ENCODE measurements around the gene UAP1L1. TPM values are rescaled to one million over a fixed set of nuclear protein-coding genes. Genes with fewer than 3 reads are reported as not detected.
A peak's percentile ranks its signal among the peaks of the same experiment; 100 is the strongest.

UAP1L1 gene
- total RNA-seq, 1 experiment from 2014 or later: 24.6 TPM

DNA sequence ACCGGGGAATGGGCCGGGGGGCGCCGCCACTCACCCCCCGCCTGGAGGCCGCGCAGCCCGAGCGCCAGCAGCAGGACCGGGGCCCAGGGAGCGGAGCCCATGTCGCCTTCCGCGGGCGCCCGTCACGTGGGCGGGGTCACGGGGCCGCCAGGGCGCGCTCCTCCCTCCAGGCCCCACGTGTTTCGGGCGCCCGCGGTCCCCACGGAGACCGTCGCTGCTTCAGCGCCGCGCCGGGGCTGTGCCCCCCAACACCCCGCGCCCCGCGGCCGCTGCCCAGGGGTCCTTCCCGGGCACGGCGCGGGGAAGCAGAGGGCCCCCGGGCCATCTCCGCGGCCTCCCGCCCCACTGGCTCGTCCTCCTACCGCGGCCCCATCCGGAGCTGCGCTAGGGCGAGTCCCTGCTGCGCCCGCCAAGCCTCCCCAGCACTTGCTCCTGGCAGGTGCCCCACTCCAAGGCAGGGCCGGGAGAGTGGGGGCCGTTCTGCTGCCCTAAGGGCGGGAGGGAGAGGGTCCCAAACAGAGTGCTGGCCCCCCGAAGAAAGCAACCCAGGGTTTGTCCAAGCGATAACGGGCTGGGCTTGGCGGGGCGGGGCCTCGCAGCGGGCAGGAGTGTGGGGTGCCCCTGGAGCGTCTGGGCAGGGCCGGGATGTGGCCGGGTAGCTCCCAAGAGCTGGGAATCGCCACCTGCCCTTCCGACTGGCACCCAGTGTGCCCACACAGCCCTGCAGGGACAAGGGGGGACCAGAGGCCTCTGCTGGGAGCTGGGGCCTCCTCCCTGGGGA lies 37.5 kb downstream of the UAP1L1 start, which contains the start of gene DPP7:
TSS of gene DPP7 (minus strand) at position 121 of the 781 bp plus-strand sequence. CDS start at position 101, 20 bp downstream.
- no peaks in the 10 kb centered on the region for H3K27me3 ChIP-seq (replicated peaks; ENCODE audit: control insufficient read depth, insufficient read depth, low read length)
- intact Hi-C loops (cut with micrococcal nuclease; ENCODE audit: unreplicated experiment): no loop called here
- TF ChIP-seq, protein P1, sequence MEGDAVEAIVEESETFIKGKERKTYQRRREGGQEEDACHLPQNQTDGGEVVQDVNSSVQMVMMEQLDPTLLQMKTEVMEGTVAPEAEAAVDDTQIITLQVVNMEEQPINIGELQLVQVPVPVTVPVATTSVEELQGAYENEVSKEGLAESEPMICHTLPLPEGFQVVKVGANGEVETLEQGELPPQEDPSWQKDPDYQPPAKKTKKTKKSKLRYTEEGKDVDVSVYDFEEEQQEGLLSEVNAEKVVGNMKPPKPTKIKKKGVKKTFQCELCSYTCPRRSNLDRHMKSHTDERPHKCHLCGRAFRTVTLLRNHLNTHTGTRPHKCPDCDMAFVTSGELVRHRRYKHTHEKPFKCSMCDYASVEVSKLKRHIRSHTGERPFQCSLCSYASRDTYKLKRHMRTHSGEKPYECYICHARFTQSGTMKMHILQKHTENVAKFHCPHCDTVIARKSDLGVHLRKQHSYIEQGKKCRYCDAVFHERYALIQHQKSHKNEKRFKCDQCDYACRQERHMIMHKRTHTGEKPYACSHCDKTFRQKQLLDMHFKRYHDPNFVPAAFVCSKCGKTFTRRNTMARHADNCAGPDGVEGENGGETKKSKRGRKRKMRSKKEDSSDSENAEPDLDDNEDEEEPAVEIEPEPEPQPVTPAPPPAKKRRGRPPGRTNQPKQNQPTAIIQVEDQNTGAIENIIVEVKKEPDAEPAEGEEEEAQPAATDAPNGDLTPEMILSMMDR (IDR thresholded peaks at IDR 0.05; ENCODE audit: insufficient read depth in 1 of 2, low read depth in 1 of 2, low read length in 1 of 2, severe bottlenecking in 1 of 2, unreplicated experiment in 1 of 2): no peak
- H3K36me3 ChIP-seq (ENCODE audit: control insufficient read depth, insufficient read depth, low read length): no peaks in the 10 kb centered on the region
- ChIA-PET CTCF (interaction anchor here (0.8 to 1.2 kb wide), 2 partner anchors 122 to 172 kb away, joined by 4 to 5 read pairs; no protein-coding TSS in a partner anchor), POLR2A (interaction anchor here (0.5 kb wide), 1 partner anchor 126 kb away, joined by 3 read pairs; the partner anchor contains the start of gene TUBB4B)
- Mint-ChIP-seq H3K4me3 (ENCODE audit: unreplicated experiment) (peak within 1 kb of the TSS; percentile 66), H3K36me3 (ENCODE audit: insufficient read depth, unreplicated experiment) (peaks cover 11% of the 10 kb centered on the region), H3K27ac (ENCODE audit: unreplicated experiment) (peak within 1 kb of the TSS; percentile 64), H3K9me3 (ENCODE audit: unreplicated experiment) (no peaks in the 10 kb centered on the region), H3K4me1 (ENCODE audit: low read depth, unreplicated experiment) (peaks cover 17% of the 10 kb centered on the region), H3K27me3 (ENCODE audit: insufficient read depth, unreplicated experiment) (no peaks in the 10 kb centered on the region)
- H3K9me3 ChIP-seq: no peaks in the 10 kb centered on the region
- no TSS peak for BruUV-seq (replicated peaks)
- peak within 1 kb of the TSS; percentile 70 for H3K4me3 ChIP-seq (ENCODE audit: low read depth, low read length)
- H3K4me1 ChIP-seq: peaks cover 29% of the 10 kb centered on the region
- peak; percentile 57 to 76 for DNase-seq

- H3K9me3 Mint-ChIP-seq (ENCODE audit: unreplicated experiment): no peaks in the 10 kb centered on the region
- Histone ChIP-seq H3K4me3 (ENCODE audit: low read depth, low read length) (peak overlapping the region; percentile 70), H3K4me1 (peaks cover 29% of the 10 kb centered on the region), H3K9me3 (no peaks in the 10 kb centered on the region), H3K36me3 (ENCODE audit: control insufficient read depth, insufficient read depth, low read length) (no peaks in the 10 kb centered on the region), H3K27me3 (replicated peaks; ENCODE audit: control insufficient read depth, insufficient read depth, low read length) (no peaks in the 10 kb centered on the region)
- peak overlapping the region; percentile 64 for H3K27ac Mint-ChIP-seq (ENCODE audit: unreplicated experiment)
- no peak for DNase-seq
- ChIA-PET CTCF (interaction anchor here (0.6 to 1.2 kb wide), 3 partner anchors 52 to 171 kb away, joined by 3 to 5 read pairs (median 4); no protein-coding TSS in a partner anchor), POLR2A (interaction anchor here (0.5 kb wide), 1 partner anchor 125 kb away, joined by 3 read pairs; the partner anchor contains the start of gene TUBB4B)
- H3K4me1 Mint-ChIP-seq (ENCODE audit: low read depth, unreplicated experiment): peaks cover 17% of the 10 kb centered on the region
- peaks cover 7% of the 10 kb centered on the region for H3K36me3 Mint-ChIP-seq (ENCODE audit: insufficient read depth, unreplicated experiment)
- TF ChIP-seq, protein P1 (IDR thresholded peaks at IDR 0.05; ENCODE audit: insufficient read depth in 1 of 2, low read depth in 1 of 2, low read length in 1 of 2, severe bottlenecking in 1 of 2, unreplicated experiment in 1 of 2): no peak
- intact Hi-C loops (cut with micrococcal nuclease; ENCODE audit: unreplicated experiment): loop anchor here (2.0 kb wide), 1 partner anchor 111 kb away; the partner anchor contains the start of gene RNF224
- H3K4me3 Mint-ChIP-seq (ENCODE audit: unreplicated experiment): peak overlapping the region; percentile 66
- BruUV-seq (replicated peaks): no TSS peak
- no peaks in the 10 kb centered on the region for H3K27me3 Mint-ChIP-seq (ENCODE audit: insufficient read depth, unreplicated experiment)
These were observed 38.2 kb downstream of the UAP1L1 start for GRCh38 chr9:137115394-137116026.

- TF ChIP-seq, protein P1 (IDR thresholded peaks at IDR 0.05; ENCODE audit: insufficient read depth in 1 of 2, low read depth in 1 of 2, low read length in 1 of 2, severe bottlenecking in 1 of 2, unreplicated experiment in 1 of 2): no peak
- Mint-ChIP-seq H3K4me1 (ENCODE audit: low read depth, unreplicated experiment) (peaks cover 17% of the 10 kb centered on the region), H3K4me3 (ENCODE audit: unreplicated experiment) (peak overlapping the region; percentile 66), H3K36me3 (ENCODE audit: insufficient read depth, unreplicated experiment) (peaks cover 7% of the 10 kb centered on the region), H3K9me3 (ENCODE audit: unreplicated experiment) (no peaks in the 10 kb centered on the region), H3K27me3 (ENCODE audit: insufficient read depth, unreplicated experiment) (no peaks in the 10 kb centered on the region), H3K27ac (ENCODE audit: unreplicated experiment) (peak overlapping the region; percentile 64)
- Histone ChIP-seq H3K4me3 (ENCODE audit: low read depth, low read length) (no peak overlapping the region), H3K27me3 (replicated peaks; ENCODE audit: control insufficient read depth, insufficient read depth, low read length) (no peaks in the 10 kb centered on the region), H3K9me3 (no peaks in the 10 kb centered on the region), H3K36me3 (ENCODE audit: control insufficient read depth, insufficient read depth, low read length) (no peaks in the 10 kb centered on the region), H3K4me1 (peaks cover 29% of the 10 kb centered on the region)
- POLR2A ChIA-PET: interaction anchor here (1.0 to 1.5 kb wide), 2 partner anchors 29 to 125 kb away, joined by 4 read pairs; partner anchors contain the start of genes MAN1B1 and TUBB4B
- DNase-seq: peak; percentile 51 to 54
- intact Hi-C loops (cut with micrococcal nuclease; ENCODE audit: unreplicated experiment): loop anchor here (2.0 kb wide), 1 partner anchor 111 kb away; the partner anchor contains the start of gene RNF224
- BruUV-seq (replicated peaks): no TSS peak
- CTCF ChIA-PET: interaction anchor here (0.6 to 1.2 kb wide), 5 partner anchors 48 to 171 kb away, joined by 3 to 9 read pairs (median 4); no protein-coding TSS in a partner anchor
These were observed 38.8 kb downstream of the UAP1L1 start for GRCh38 chr9:137116027-137116507.

All from Caco-2 (cell line).